ENCODE results near the gene IZUMO1.

The IZUMO1 gene

GRCh38 chr19:48757089-48757675, 10.5 kb upstream of the IZUMO1 start:
- no peak for DNase-seq (ENCODE audit: low spot score)

GRCh38 chr19:48756686-48757085, 10.0 kb upstream of the IZUMO1 start:
- DNase-seq (ENCODE audit: low spot score) = no peak

- no peak for DNase-seq (ENCODE audit: low spot score)
Measured at GRCh38 chr19:48756212-48756611, 9.5 kb upstream of the IZUMO1 start.

- no peak for DNase-seq (ENCODE audit: low spot score)
Measured at GRCh38 chr19:48755787-48756186, 9.1 kb upstream of the IZUMO1 start.

- DNase-seq (ENCODE audit: low spot score) = no peak
Measured at GRCh38 chr19:48755084-48755641, 8.5 kb upstream of the IZUMO1 start, which contains the start of gene FGF21. Gene FGF21, plus strand, starts transcription at chr19:48755524. Its CDS starts 713 bp downstream, at chr19:48756237.

GRCh38 chr19:48752496-48753365, 6.0 kb upstream of the IZUMO1 start, which contains the start of gene FUT1:
Gene FUT1, minus strand, starts transcription at chr19:48752641. Its CDS starts 1,360 bp downstream, at chr19:48751281.
- peak; percentile 51 for DNase-seq (ENCODE audit: low spot score)

- no peak for DNase-seq (ENCODE audit: low spot score)
Measured at GRCh38 chr19:48751845-48752495, 5.3 kb upstream of the IZUMO1 start.

GRCh38 chr19:48750771-48751504, 4.2 kb upstream of the IZUMO1 start:
- no peak for DNase-seq (ENCODE audit: low spot score)

- no peak for DNase-seq (ENCODE audit: low spot score)
Measured at GRCh38 chr19:48750351-48750750, 3.6 kb upstream of the IZUMO1 start.

GRCh38 chr19:48749571-48750198, 3.0 kb upstream of the IZUMO1 start:
- DNase-seq (ENCODE audit: low spot score) = no peak

GRCh38 chr19:48746110-48746509, 599 bp downstream of the IZUMO1 start:
- no peak for DNase-seq (ENCODE audit: low spot score)

GRCh38 chr19:48745208-48745995, 1.3 kb downstream of the IZUMO1 start:
- DNase-seq (ENCODE audit: low spot score) = peak; percentile 85

- no peak for DNase-seq (ENCODE audit: low spot score)
Measured at GRCh38 chr19:48742096-48742495, 4.6 kb downstream of the IZUMO1 start.

GRCh38 chr19:48741129-48741999, 5.3 kb downstream of the IZUMO1 start:
- DNase-seq (ENCODE audit: low spot score) = peak; percentile 70

- DNase-seq (ENCODE audit: low spot score) = no peak
Measured at GRCh38 chr19:48740164-48740972, 6.3 kb downstream of the IZUMO1 start, which contains the start of gene RASIP1. Gene RASIP1, minus strand, starts transcription at chr19:48740610. Its CDS starts 328 bp downstream, at chr19:48740282.

- DNase-seq (ENCODE audit: low spot score) = no peak
Measured at GRCh38 chr19:48739404-48740163, 7.1 kb downstream of the IZUMO1 start.

- peak; percentile 93 for DNase-seq (ENCODE audit: low spot score)
Measured at GRCh38 chr19:48738557-48739403, 7.9 kb downstream of the IZUMO1 start.

All from NAMALWA (cell line).